Loucy (cell line): ENCODE measurements around the gene UBR1.
"Not testable (repeated sequence)": the region's sequence is repeated elsewhere in the genome, so short reads cannot be mapped to it uniquely, and the experiment has no call there.

Experiments used
- H2AFZ ChIP-seq: fragments of 200-600 bp; sonication (generic); 2 replicates; pipeline ENCODE4 v1.6.0; 2016; ENCODE audit warnings: antibody characterized with exemption, mild to moderate bottlenecking, low read length, moderate library complexity
- H3F3A ChIP-seq: fragments of 200-600 bp; 2 replicates; pipeline ENCODE4 v1.6.0; 2016; ENCODE audit warnings: antibody characterized with exemption, low read depth, mild to moderate bottlenecking
- H3K27me3 ChIP-seq: fragments of 200-600 bp; sonication (generic); 2 replicates; pipeline ENCODE4 v1.6.1; 2014; ENCODE audit warnings: low read length, mild to moderate bottlenecking; ENCODE audit not compliant: insufficient read depth, poor library complexity, severe bottlenecking
- H3K36me3 ChIP-seq: fragments of 200-600 bp; sonication (generic); 2 replicates; pipeline ENCODE4 v1.6.1; 2016; ENCODE audit warnings: low read length; ENCODE audit not compliant: insufficient read depth
- H3K4me1 ChIP-seq: fragments of 200-600 bp; sonication (generic); 2 replicates; pipeline ENCODE4 v1.5.1; 2014; ENCODE audit warnings: low read length, mild to moderate bottlenecking; ENCODE audit not compliant: insufficient read depth, poor library complexity, severe bottlenecking
- H3K4me2 ChIP-seq: fragments of 200-600 bp; sonication (generic); 2 replicates; pipeline ENCODE4 v1.6.0; 2014; ENCODE audit warnings: antibody characterized with exemption, low read length, low read depth, mild to moderate bottlenecking; ENCODE audit not compliant: poor library complexity, severe bottlenecking
- H3K4me3 ChIP-seq: fragments of 200-600 bp; sonication (generic); 2 replicates; pipeline ENCODE4 v1.5.1; 2014; ENCODE audit warnings: low read length, mild to moderate bottlenecking, mixed read lengths; ENCODE audit not compliant: poor library complexity, severe bottlenecking
- H3K79me2 ChIP-seq: fragments of 200-600 bp; sonication (generic); 2 replicates; pipeline ENCODE4 v1.6.1; 2014; ENCODE audit warnings: low read length; ENCODE audit not compliant: insufficient read depth
- H3K9ac ChIP-seq: fragments of 200-600 bp; sonication (generic); 2 replicates; pipeline ENCODE4 v1.6.0; 2014; ENCODE audit warnings: mild to moderate bottlenecking, low read depth, low read length, moderate library complexity; ENCODE audit not compliant: poor library complexity, severe bottlenecking
- H3K9me2 ChIP-seq: fragments of 200-600 bp; sonication (generic); replicated peaks from 2 replicates; pipeline ENCODE4 v1.6.1; 2016; ENCODE audit warnings: low read depth, low read length, mixed read lengths
- H3K9me3 ChIP-seq: fragments of 200-600 bp; sonication (generic); 2 replicates; pipeline ENCODE4 v1.6.1; 2014; ENCODE audit warnings: mild to moderate bottlenecking, antibody characterized with exemption, low read length, low read depth; ENCODE audit not compliant: insufficient read depth
- H4K20me1 ChIP-seq: fragments of 200-600 bp; sonication (generic); 2 replicates; pipeline ENCODE4 v1.6.0; 2014; ENCODE audit warnings: antibody characterized with exemption, low read length, mild to moderate bottlenecking; ENCODE audit not compliant: insufficient read depth, poor library complexity, severe bottlenecking
- EZH2phosphoT487 ChIP-seq: fragments of 200-600 bp; IDR thresholded peaks from 2 replicates; pipeline ENCODE4 v1.6.1; 2018; ENCODE audit warnings: antibody characterized with exemption, mild to moderate bottlenecking, moderate library complexity, borderline replicate concordance
- TF ChIP-seq, protein P1 (sequence below): fragments of 200-600 bp; sonication (generic); conservative IDR thresholded peaks from 2 replicates; pipeline ENCODE4 v1.5.1; 2014; ENCODE audit warnings: mild to moderate bottlenecking, antibody characterized with exemption, low read length

The UBR1 gene

DNA sequence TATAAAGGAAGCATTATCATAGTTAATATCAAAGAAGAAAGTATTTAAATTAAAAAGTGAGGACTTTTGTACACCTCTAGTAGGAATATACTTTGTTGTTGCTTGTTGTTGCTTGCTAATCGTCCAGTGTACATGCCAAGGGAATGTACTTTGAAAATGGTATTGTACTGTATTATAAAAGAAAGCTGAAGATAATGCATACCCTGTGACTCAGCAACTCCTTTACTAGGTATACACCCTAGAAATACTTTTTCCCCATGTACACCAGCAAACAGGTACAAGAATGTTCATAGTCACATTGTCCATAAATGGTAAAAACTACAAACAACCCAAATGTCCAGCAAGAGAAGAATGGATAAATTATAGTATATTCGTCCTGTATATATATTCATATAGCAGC lies 197.3 kb downstream of the UBR1 start:
- peaks cover 57% of the 10 kb centered on the region for H3K79me2 ChIP-seq
- peaks cover 6% of the 10 kb centered on the region for H3K4me1 ChIP-seq
- TF ChIP-seq, protein P1, sequence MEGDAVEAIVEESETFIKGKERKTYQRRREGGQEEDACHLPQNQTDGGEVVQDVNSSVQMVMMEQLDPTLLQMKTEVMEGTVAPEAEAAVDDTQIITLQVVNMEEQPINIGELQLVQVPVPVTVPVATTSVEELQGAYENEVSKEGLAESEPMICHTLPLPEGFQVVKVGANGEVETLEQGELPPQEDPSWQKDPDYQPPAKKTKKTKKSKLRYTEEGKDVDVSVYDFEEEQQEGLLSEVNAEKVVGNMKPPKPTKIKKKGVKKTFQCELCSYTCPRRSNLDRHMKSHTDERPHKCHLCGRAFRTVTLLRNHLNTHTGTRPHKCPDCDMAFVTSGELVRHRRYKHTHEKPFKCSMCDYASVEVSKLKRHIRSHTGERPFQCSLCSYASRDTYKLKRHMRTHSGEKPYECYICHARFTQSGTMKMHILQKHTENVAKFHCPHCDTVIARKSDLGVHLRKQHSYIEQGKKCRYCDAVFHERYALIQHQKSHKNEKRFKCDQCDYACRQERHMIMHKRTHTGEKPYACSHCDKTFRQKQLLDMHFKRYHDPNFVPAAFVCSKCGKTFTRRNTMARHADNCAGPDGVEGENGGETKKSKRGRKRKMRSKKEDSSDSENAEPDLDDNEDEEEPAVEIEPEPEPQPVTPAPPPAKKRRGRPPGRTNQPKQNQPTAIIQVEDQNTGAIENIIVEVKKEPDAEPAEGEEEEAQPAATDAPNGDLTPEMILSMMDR, result no peak
- TF ChIP-seq EZH2phosphoT487, result no peak
- H3F3A ChIP-seq, result no peaks in the 10 kb centered on the region
- H3K4me3 ChIP-seq, result no peak overlapping the region
- no peak overlapping the region for H3K4me2 ChIP-seq
- H4K20me1 ChIP-seq, result no peaks in the 10 kb centered on the region
- no peaks in the 10 kb centered on the region for H3K9me2 ChIP-seq
- no peaks in the 10 kb centered on the region for H3K9me3 ChIP-seq
- H2AFZ ChIP-seq, result no peak overlapping the region
- H3K27me3 ChIP-seq, result no peaks in the 10 kb centered on the region
- no peak overlapping the region for H3K9ac ChIP-seq
- no peaks in the 10 kb centered on the region for H3K36me3 ChIP-seq

DNA sequence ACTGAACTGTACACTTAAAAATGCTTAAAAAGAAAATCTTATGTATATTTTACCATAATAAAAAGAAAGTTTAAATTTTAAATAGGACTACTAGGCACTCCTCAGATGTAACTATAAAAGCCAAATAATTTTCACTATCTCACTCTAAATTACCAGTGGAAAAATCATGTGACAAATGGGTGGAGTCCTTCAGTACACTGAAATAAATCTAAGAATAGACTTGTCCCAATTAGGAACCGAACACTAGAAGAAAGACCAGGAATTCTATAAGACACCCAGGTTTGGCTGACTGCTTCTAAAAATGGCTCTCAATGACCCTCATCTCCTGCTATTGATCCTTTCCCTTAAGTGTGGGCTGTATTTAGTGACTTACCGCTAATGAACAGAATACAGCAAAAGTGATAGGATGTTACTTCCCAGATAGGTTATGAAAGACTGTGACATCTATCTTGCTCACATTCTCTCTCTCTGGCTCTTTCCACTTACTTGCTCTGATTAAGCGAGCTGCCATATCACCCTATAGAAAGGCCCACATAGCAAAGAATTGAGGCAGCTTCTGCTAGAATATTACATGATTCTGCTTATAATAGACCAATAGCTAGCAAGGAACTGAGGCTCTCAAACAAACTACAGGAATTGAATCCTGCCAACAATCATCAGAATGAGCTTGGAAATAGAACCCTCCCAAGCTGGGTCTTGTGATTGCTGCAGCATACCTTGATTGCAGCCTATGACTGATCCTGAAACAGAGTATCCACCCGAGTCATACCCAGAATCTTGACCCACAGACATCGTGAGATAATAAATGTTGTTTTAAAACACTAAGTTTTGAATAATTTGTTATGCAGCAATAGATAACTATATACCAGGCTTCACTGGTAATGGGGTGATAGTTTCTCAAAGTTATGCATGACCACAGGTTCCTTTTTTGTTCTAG lies 202.2 kb downstream of the UBR1 start:
- no peak overlapping the region for H3K4me3 ChIP-seq
- H3K9me3 ChIP-seq, result no peaks in the 10 kb centered on the region
- no peaks in the 10 kb centered on the region for H3K4me1 ChIP-seq
- H3K9me2 ChIP-seq, result no peaks in the 10 kb centered on the region
- peaks cover 50% of the 10 kb centered on the region for H3K79me2 ChIP-seq
- H3K36me3 ChIP-seq, result no peaks in the 10 kb centered on the region
- H3K4me2 ChIP-seq, result no peak overlapping the region
- H3K9ac ChIP-seq, result no peak overlapping the region
- H3K27me3 ChIP-seq, result no peaks in the 10 kb centered on the region
- peaks cover 3% of the 10 kb centered on the region for H4K20me1 ChIP-seq
- no peak overlapping the region for H2AFZ ChIP-seq
- TF ChIP-seq, protein P1, result no peak
- no peak for TF ChIP-seq EZH2phosphoT487
- H3F3A ChIP-seq, result no peaks in the 10 kb centered on the region

DNA sequence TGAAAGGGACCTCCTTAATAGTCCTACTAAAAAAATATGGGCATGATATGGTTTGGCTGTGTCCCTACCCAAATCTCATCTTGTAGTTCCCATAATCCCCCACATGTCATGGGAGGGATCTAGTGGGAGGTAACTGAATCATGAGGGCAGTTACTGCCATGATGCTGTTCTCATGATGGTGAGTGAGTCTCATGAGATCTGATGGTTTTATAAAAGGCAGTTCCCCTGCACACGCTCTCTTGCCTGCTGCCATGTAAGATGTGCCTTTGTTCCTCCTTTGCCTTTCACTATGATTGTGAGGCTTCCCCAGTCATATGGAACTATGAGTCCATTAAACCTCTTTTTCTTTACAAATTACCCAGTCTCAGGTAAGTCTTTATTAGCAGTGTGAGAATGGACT lies 211.9 kb downstream of the UBR1 start:
- H2AFZ ChIP-seq, result not testable (repeated sequence)
- H3K79me2 ChIP-seq, result peaks cover 26% of the 10 kb centered on the region; the same call in 1 of the 2 replicates

More for the DNA sequence above, 211.9 kb downstream of the UBR1 start:
- H3K4me1 ChIP-seq, H3K4me2 ChIP-seq, H3K9ac ChIP-seq, H3K36me3 ChIP-seq, H3K4me3 ChIP-seq, H3K9me2 ChIP-seq, H3K9me3 ChIP-seq, H3K27me3 ChIP-seq, H4K20me1 ChIP-seq, H3F3A ChIP-seq: not testable (repeated sequence)
